Astrocyte of the spinal cord (primary cell): ENCODE measurements around the gene GARNL3.

Experiments used
- DNase-seq: peaks from one replicate; pipeline ENCODE4 v3.0.0; 2011; ENCODE audit warnings: low read depth, low spot score
- H3K4me3 ChIP-seq: 2 replicates; pipeline ENCODE4 v1.5.1; 2011; ENCODE audit warnings: low read depth, mild to moderate bottlenecking, low read length, moderate library complexity
- CTCF ChIP-seq: IDR thresholded peaks from 2 replicates; pipeline ENCODE4 v1.5.1; 2012; ENCODE audit warnings: low read depth, mild to moderate bottlenecking, low read length, inconsistent platforms
- in situ Hi-C: cut with HindIII; loops from 2 replicates; pipeline ENCODE4 v1.10.0; 2017; ENCODE audit warnings: low sequenced_read_pairs

GARNL3 gene

GRCh38 chr9:127225801-127226625 is 38.6 kb upstream of the GARNL3 start:
- H3K4me3 ChIP-seq, result peak overlapping the region; percentile 46
- no peak for TF ChIP-seq CTCF
- DNase-seq, result no peak
- in situ Hi-C loops, result no loop called here

- no peak overlapping the region for H3K4me3 ChIP-seq
- no peak for DNase-seq
- in situ Hi-C loops, result no loop called here
- TF ChIP-seq CTCF, result no peak
These were observed 34.7 kb upstream of the GARNL3 start for GRCh38 chr9:127229691-127230417.

GRCh38 chr9:127231666-127232065 is 32.9 kb upstream of the GARNL3 start:
- DNase-seq, result no peak
- in situ Hi-C loops, result no loop called here
- no peak overlapping the region for H3K4me3 ChIP-seq
- TF ChIP-seq CTCF, result no peak

GRCh38 chr9:127232833-127233549 is 31.6 kb upstream of the GARNL3 start:
- TF ChIP-seq CTCF, result no peak
- in situ Hi-C loops, result no loop called here
- DNase-seq, result no peak
- no peak overlapping the region for H3K4me3 ChIP-seq

- no peak for DNase-seq
- H3K4me3 ChIP-seq, result no peak overlapping the region
- in situ Hi-C loops, result no loop called here
- TF ChIP-seq CTCF, result no peak
These were observed 31.0 kb upstream of the GARNL3 start for GRCh38 chr9:127233550-127233949.

- in situ Hi-C loops, result no loop called here
- DNase-seq, result no peak
- TF ChIP-seq CTCF, result no peak
- H3K4me3 ChIP-seq, result no peak overlapping the region
These were observed 30.6 kb upstream of the GARNL3 start for GRCh38 chr9:127233989-127234388.
